ENCODE data around the gene GPR12.
"Not testable (repeated sequence)": the region's sequence is repeated elsewhere in the genome, so short reads cannot be mapped to it uniquely, and the experiment has no call there.

Gene GPR12

DNA sequence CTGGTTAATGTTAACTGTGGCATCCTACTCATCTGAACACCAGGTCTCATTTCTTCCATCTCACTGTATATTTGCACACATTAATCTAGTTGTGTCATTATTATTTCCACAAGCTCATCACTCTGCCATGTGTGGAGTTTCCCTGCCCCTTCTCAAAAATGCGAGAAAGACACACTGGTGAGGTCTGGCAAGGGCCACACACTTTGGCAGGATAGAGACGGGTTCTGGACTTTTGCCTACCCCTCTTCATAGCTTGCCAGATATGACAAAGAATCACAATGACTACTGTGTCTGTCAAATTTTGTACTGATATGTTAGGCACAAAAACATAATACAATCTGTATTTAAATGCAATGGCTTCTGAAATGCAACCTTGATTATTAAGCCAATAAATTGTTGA lies 12.9 kb downstream of the GPR12 start:
- no peak for DNase-seq

- no peak for DNase-seq
These were observed 16.6 kb downstream of the GPR12 start for GRCh38 chr13:26743971-26744370.

GRCh38 chr13:26742691-26743358 lies 17.8 kb downstream of the GPR12 start:
- no peak for DNase-seq

GRCh38 chr13:26735677-26736076 lies 24.9 kb downstream of the GPR12 start:
- no peak for DNase-seq

- DNase-seq = no peak
These were observed 33.0 kb downstream of the GPR12 start for GRCh38 chr13:26727633-26728032.

DNA sequence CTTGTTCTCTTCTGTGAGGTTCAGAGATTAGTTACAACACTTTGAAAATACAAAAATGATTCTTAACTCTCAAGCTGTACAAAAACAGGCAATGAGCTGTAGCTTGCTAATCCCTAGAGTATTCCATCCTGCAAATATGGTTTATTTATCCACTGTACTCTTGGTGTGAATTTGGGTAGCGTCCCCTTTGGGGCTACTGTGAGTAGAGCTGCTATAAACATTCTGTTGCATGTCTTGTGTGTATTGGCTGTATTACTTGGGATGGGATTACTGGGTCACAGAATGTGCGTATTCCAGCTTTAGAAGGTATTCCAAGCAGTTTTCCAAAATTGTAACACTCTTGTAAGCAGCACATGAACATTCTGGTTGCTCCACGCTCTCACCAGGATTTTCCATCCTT lies 33.5 kb downstream of the GPR12 start:
- no peak for DNase-seq

- DNase-seq = no peak
These were observed 33.9 kb downstream of the GPR12 start for GRCh38 chr13:26726684-26727083.

- not testable (repeated sequence) for DNase-seq
These were observed 37.0 kb downstream of the GPR12 start for GRCh38 chr13:26723620-26724019.

GRCh38 chr13:26722321-26722720 lies 38.3 kb downstream of the GPR12 start:
- no peak for DNase-seq

DNA sequence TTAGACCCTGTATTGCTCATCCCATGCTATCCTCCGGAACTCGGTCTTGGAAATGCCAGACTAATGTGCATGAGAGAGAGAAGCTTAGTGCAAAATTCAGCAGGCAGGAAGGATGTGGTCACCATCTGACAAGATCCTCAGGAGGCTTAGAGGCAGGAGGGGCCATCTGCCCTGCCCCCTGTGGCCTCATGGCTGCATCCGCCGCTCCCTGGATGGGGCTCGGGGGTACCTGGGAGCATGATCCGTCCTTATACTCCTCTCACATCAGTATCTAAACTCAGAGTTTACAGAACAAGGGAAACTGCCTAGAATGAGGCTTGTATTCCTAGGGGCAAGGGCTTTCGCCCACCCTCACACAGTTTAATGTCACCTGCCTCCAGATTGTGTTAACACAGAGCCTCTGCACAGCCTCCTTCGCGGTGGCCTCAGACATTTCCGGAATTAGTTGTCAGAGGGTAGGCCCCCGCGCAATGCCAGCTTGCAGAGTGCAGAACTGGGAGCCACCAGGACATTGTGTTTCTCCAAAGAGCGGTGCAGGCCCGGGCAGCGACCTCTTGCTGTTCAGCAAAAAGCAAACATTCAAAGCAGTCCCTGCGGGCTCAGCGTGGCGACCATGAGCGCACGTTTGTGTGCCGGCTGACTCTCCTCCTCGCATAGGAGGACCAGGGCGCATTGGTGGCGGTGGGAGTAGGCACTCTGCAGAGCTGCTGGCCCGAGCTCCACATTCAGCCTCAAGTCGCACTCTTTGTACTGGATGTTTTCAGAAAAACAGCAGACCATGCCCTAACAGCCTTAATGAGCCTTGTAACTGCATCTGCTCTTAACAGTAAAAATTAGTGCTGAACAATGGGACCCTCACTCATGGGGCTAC lies 39.1 kb downstream of the GPR12 start:
- no peak for DNase-seq

GRCh38 chr13:26719356-26719945 lies 41.1 kb downstream of the GPR12 start:
- no peak for DNase-seq

DNA sequence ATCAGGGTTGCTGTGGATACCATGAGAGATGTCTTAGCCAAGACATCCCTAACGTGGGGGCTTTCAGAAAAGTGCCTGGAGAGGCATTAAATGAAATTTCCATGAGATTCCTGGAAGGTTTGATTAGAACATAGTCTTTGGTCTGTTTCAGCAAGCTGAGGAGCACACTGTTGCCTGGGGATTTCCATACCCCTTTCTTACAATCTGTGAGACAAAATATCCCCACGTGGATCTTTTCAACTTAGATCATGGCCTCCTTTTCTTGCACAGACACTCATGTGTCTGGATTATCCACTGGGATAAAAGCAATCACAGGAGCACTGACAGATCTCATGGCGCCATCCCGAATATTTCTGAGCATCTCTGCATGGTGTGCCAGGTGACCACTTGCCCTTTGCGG lies 41.7 kb downstream of the GPR12 start:
- DNase-seq = no peak

DNA sequence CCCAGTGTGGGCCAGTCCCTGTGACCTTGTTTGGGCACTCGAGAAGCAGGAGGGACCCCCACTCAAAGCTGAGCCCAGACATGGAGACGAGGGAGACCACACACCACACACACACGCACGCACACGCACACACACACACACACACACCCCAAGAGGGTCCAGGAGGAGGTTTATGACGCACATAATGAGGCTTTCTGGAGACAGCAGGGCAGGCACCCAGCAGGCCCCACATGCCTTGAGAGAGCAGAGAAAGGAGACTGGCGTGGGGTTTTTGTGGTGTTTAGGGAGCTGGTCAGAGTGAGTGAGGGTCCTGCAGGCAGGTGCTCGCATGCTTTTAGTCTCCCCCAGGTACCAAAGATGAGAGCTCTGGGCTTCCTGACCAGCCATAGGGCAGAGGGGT lies 42.4 kb downstream of the GPR12 start:
- no peak for DNase-seq

DNA sequence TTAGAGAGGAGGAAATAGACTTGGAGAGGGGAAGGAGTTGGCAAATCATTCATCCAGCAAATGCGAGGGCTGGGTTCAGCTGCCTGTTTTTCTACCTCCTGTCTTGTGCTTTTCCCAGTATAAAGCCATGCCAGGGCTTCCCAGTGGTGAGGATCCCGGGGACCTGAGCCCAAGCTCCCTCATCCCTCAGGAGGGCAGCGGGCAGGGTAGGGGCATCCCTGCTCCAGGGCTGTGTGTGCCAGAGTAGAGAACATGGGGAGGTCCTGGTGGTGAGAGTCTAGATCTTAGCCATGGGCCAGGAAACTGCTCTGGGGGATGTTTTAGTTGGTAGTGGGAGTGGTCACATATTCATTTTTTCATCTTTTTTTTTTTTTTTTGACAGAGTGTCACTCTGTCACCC lies 43.6 kb downstream of the GPR12 start:
- no peak for DNase-seq

DNA sequence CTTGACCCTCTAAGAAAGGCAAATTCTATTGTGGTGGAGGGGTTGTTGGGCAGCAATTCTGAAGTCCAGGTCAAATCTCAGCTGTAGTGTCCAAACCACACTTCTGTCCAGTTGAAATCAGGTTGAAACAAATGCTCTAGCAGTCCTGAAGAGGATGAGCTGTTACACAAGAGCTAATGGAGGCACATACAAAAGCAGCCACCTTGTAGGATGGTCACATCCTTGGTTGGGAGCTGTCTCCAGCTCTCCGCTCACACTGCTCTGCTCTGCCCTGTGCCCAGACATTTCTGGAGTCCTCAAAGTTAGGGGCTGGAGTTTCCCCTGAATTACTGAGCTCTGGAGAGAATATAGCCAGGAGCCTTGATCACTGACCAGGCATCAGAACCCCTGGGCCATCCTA lies 47.2 kb downstream of the GPR12 start:
- DNase-seq = no peak

DNA sequence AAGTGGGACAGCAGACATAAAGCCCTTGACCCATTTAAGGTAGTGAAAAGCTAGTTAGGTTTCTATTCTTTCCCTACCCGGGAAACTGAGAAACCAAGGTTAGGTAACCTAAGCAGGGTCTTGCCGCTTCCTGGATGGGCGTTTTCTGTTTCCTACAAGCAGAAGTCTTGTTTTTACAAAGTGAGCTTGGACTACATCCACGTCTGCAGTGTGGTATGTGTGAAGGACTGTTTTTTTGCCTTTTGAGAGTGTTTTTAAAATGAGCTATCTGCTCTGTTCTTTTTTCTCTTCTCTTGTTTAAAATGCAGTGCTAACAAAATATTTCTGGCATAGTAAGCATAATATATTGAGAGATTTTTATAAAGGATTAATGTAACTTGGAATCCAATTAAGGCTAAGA lies 49.4 kb downstream of the GPR12 start:
- DNase-seq = no peak

- no peak for DNase-seq
These were observed 50.4 kb downstream of the GPR12 start for GRCh38 chr13:26710166-26710565.

DNA sequence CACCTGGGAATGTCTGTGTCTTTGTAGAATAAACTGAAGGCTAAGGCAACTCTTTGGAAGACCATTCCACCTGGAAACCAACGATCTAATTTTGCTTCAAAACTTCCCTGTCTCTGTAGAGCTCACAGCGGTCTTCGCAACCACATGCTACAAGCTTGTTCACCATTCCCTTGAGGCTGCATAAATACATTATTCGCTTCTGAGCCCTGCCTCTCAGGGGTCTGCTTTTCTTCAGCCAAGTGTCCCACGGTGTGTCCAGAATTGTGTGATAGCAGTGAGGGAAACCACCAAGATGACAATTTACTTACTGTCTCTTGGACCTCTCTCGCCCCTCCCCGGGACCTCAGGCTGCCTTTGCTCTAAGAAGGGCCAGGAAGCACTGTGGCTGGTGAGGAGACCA lies 51.1 kb downstream of the GPR12 start:
- no peak for DNase-seq

GRCh38 chr13:26708007-26708297 lies 52.6 kb downstream of the GPR12 start:
- no peak for DNase-seq

DNA sequence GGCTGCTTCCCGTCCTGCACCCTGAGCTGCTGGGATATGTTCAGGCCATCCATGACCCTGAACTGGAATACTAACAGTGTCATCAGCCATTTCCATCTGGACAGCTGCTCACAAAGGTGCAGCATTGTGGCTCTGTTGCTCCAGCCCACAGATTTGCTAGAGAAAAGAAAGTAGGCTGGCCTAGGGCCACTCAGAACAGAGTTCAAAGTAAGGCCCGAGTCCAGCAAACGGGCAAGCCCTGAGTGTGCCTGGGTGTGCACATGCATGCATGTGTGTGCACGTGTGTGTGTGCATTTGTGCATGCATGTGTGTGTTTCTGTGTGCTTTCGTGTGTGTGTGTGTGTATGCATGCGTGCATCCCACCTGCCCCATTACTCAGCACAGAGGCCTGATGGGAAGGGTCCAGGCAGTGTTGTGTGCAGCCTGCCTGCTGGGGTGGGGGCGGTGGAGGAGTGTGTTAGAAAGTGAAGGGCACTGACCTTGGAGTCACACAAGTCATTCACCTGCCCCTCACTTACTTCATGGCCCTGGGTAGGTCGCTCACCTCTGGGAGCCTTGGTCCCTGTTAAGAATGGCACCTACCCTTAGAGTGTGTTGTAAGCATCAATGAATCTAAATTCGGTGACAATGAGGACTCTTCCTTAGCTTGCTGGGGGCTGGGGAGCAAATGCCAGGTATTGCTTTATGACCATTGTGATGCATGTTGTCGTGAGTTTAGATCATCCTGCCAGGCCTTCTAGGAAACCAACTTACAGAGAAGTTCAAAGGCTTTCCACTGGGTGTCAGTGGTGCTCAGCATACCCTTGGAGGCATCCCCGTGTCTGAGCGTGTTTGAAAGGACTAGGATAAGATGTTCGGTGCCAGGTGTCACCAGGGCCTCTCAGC lies 53.2 kb downstream of the GPR12 start:
- DNase-seq = no peak

- DNase-seq = no peak
These were observed 54.2 kb downstream of the GPR12 start for GRCh38 chr13:26706381-26706780.

- DNase-seq = no peak
These were observed 55.0 kb downstream of the GPR12 start for GRCh38 chr13:26705536-26705935.

All from right forelimb (tissue), 1 donor.